Measurements from ENCODE around the gene NF2. TPM values are rescaled to one million over a fixed set of nuclear protein-coding genes. Genes with fewer than 3 reads are reported as not detected.

Gene NF2
- total and polyA plus RNA-seq, 2 of the 8 experiments (the other 6 are each of a cell fraction or from before 2014, with no cell fraction given): 17.6 to 53.6 TPM

GRCh38 chr22:29734838-29735237 is 131.4 kb downstream of the NF2 start (continued):
- TF ChIP-seq RAD21 (IDR thresholded peaks at IDR 0.05 in 1 of 2, conservative IDR thresholded peaks at IDR 0.05 in 1 of 2; ENCODE audit: low read depth in 2 of 2, low read length in 2 of 2) (peak in 1 of 2 experiments; percentile 17; a peak in 2 of 4 replicates), TBP (IDR thresholded peaks at IDR 0.05; ENCODE audit: low read depth, low read length) (no peak)
